Measurements from ENCODE around the gene SLAIN2. TPM values are rescaled to one million over a fixed set of nuclear protein-coding genes. Genes with fewer than 3 reads are reported as not detected.

Gene SLAIN2
- total RNA-seq = 38.2 and 52.4 TPM in 2 replicates

DNA sequence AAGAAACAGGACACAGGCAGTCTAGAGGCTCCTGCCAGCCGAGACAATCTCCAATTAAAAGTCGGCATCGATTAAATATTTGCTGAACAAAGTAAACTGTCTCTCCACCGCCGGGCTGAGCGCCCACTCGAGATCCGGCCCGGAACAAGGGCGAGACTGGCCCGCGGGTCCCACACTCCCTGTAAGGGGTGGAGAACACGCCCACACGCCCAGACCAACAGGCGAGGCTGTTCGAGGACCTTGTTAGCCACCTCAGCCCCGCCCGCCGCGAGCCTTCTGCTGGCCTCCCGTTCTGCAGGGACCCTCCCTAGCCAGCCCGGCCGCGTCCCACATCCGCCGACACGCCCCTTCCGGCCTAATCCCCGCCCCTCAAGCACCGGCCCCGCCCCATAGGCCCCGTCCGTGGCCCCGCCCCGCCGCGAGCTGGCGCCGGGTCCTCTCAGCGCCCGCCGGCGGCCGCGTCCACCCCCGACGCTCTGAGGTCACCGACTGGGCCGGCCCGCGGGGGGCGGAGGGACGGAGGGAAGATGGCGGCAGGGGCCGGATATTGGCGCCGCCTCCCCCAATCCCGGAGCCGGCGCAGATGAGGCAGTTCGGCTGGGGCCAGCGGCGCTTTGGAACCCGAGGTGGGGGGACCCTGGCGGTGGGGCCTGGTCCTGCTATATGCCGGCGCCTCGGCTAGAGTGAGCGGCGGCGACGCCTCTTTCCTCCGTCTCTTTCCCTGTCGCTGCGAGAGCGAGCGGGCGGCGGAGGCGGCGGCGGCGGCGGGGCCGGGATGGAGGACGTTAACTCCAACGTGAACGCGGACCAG is at the start of gene SLAIN2:
SLAIN2 (plus strand) TSS at position 565 of the 811 bp plus-strand sequence; CDS start at position 776, 211 bp downstream.

Other genes with a start within 250 kb of the SLAIN2 start
- gene TXK, start 207.3 kb upstream of the SLAIN2 start, total RNA-seq = 0.38 TPM in 1 of 2 replicates, not detected in the other
- gene TEC, start 71.7 kb upstream of the SLAIN2 start, total RNA-seq = 0.65 and 1.1 TPM in 2 replicates
- gene SLC10A4, start 141.8 kb downstream of the SLAIN2 start, total RNA-seq = under 0.01 and 0.10 TPM in 2 replicates
- 0.19 TPM in 1 of 2 replicates, not detected in the other for gene ZAR1, start 148.7 kb downstream of the SLAIN2 start, total RNA-seq

Data from vein endothelial cell (primary cell).